Testis (tissue), 2 donors: ENCODE results near the gene HTT.

Experiments used
- POLR2A ChIP-seq: fragments of 450-650 bp; IDR thresholded peaks from one replicate; pipeline ENCODE4 v1.6.1; 2017; ENCODE audit warnings: antibody characterized with exemption, mild to moderate bottlenecking, moderate library complexity
- TF ChIP-seq, protein P1 (sequence below), 3 experiments: fragments of 450-650 bp in 2 of 3; fragments of 200-600 bp in 1 of 3; sonication (generic) in 1 of 3; IDR thresholded peaks; one replicate each; pipeline ENCODE4 v1.5.1; 2016 to 2019; ENCODE audit warnings: antibody characterized with exemption in 3 of 3, mild to moderate bottlenecking in 2 of 3, moderate library complexity in 1 of 3

DNA sequence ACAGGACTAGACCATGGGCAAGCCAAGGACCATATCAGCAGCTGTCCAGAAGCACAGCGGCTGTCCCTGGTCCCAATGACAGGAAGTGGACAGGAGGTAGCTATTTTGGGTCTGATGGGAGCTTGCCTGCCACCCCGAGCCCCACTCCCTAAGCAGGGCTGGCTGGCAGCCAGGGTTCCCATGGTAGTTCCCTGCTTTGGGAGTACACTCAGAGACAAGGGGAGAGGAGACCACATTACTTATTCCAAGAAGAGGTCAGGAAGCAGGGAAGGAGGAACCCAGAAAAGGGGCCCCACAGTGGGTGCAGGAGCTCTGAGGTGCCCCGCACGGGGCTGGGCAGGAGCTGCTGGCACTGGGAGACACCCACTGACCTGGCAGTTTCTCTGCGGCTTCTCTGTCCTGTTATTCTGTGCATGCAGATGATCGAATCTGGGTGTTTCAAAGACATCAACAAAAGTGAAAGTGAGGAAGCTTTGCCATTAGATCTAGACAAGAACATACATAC, 36.5 kb upstream of the HTT start:
- TF ChIP-seq, protein P1, sequence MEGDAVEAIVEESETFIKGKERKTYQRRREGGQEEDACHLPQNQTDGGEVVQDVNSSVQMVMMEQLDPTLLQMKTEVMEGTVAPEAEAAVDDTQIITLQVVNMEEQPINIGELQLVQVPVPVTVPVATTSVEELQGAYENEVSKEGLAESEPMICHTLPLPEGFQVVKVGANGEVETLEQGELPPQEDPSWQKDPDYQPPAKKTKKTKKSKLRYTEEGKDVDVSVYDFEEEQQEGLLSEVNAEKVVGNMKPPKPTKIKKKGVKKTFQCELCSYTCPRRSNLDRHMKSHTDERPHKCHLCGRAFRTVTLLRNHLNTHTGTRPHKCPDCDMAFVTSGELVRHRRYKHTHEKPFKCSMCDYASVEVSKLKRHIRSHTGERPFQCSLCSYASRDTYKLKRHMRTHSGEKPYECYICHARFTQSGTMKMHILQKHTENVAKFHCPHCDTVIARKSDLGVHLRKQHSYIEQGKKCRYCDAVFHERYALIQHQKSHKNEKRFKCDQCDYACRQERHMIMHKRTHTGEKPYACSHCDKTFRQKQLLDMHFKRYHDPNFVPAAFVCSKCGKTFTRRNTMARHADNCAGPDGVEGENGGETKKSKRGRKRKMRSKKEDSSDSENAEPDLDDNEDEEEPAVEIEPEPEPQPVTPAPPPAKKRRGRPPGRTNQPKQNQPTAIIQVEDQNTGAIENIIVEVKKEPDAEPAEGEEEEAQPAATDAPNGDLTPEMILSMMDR (IDR thresholded peaks at IDR 0.05): no peak
- TF ChIP-seq POLR2A: no peak
